Neural crest cell (in vitro differentiated cells): ENCODE data around the gene TEX261. TPM values are rescaled to one million over a fixed set of nuclear protein-coding genes. Genes with fewer than 3 reads are reported as not detected.

Source experiments
- DNase-seq: peaks from one replicate; pipeline ENCODE4 v3.0.0; 2021; ENCODE audit warnings: low read depth, mixed read lengths, low spot score
- H3K27ac Mint-ChIP-seq: one replicate; pipeline ENCODE4 v1.8.0; 2021; ENCODE audit warnings: mild to moderate bottlenecking, mixed read lengths; ENCODE audit not compliant: unreplicated experiment
- H3K27me3 Mint-ChIP-seq: 2 replicates; pipeline ENCODE4 v1.8.0; 2021; ENCODE audit warnings: low read depth, mild to moderate bottlenecking, mixed read lengths
- H3K36me3 Mint-ChIP-seq: 2 replicates; pipeline ENCODE4 v1.8.0; 2021; ENCODE audit warnings: low read depth, mild to moderate bottlenecking, mixed read lengths
- H3K4me1 Mint-ChIP-seq: 2 replicates; pipeline ENCODE4 v1.8.0; 2021; ENCODE audit warnings: mixed read lengths
- H3K4me3 Mint-ChIP-seq: one replicate; pipeline ENCODE4 v1.8.0; 2021; ENCODE audit warnings: mild to moderate bottlenecking, mixed read lengths
- H3K9me3 Mint-ChIP-seq: 2 replicates; pipeline ENCODE4 v1.8.0; 2021; ENCODE audit warnings: mixed read lengths
- CTCF ChIP-seq: fragments of 200-600 bp; sonication (generic); conservative IDR thresholded peaks from 2 replicates; pipeline ENCODE4 v1.5.0; 2021; ENCODE audit warnings: antibody characterized with exemption, mild to moderate bottlenecking
- total RNA-seq: library from RNA; stranded (reverse); gene quantifications from 2 replicates; pipeline ENCODE4 v1.2.1, GENCODE V29; 2021

TEX261 gene
- total RNA-seq, 1 donor from 2014 or later, result 57.2 TPM

- H3K27ac Mint-ChIP-seq, result no peak overlapping the region
Measured at GRCh38 chr2:70977605-70978205, 17.0 kb downstream of the TEX261 start.

GRCh38 chr2:70975237-70975636, 19.4 kb downstream of the TEX261 start:
- no peak for DNase-seq
- H3K4me3 Mint-ChIP-seq, result no peak overlapping the region
- peaks cover 19% of the 10 kb centered on the region for H3K27me3 Mint-ChIP-seq
- no peak for TF ChIP-seq CTCF
- H3K9me3 Mint-ChIP-seq, result no peaks in the 10 kb centered on the region
- no peak overlapping the region for H3K27ac Mint-ChIP-seq
- peaks cover 19% of the 10 kb centered on the region for H3K4me1 Mint-ChIP-seq
- peaks cover 2% of the 10 kb centered on the region for H3K36me3 Mint-ChIP-seq

More at GRCh38 chr2:70977605-70978205, 17.0 kb downstream of the TEX261 start:
- peaks cover 3% of the 10 kb centered on the region for H3K27me3 Mint-ChIP-seq
- peak; percentile 9 for TF ChIP-seq CTCF
- no peak for DNase-seq
- no peaks in the 10 kb centered on the region for H3K36me3 Mint-ChIP-seq
- H3K4me1 Mint-ChIP-seq, result peaks cover 19% of the 10 kb centered on the region
- no peaks in the 10 kb centered on the region for H3K9me3 Mint-ChIP-seq
- peak overlapping the region; percentile 83 for H3K4me3 Mint-ChIP-seq

GRCh38 chr2:70974592-70974991, 20.1 kb downstream of the TEX261 start:
- no peak for TF ChIP-seq CTCF
- no peak for DNase-seq
- Mint-ChIP-seq H3K4me3 (peak overlapping the region; percentile 8), H3K4me1 (peaks cover 19% of the 10 kb centered on the region), H3K27ac (no peak overlapping the region), H3K27me3 (peaks cover 24% of the 10 kb centered on the region), H3K36me3 (peaks cover 2% of the 10 kb centered on the region), H3K9me3 (no peaks in the 10 kb centered on the region)

GRCh38 chr2:70967189-70967588, 27.5 kb downstream of the TEX261 start:
- no peak overlapping the region for H3K27ac Mint-ChIP-seq

GRCh38 chr2:70966681-70967080, 28.0 kb downstream of the TEX261 start:
- H3K36me3 Mint-ChIP-seq, result peaks cover 1% of the 10 kb centered on the region
- H3K27ac Mint-ChIP-seq, result no peak overlapping the region
- H3K4me1 Mint-ChIP-seq, result peaks cover 7% of the 10 kb centered on the region
- H3K4me3 Mint-ChIP-seq, result no peak overlapping the region
- peaks cover 83% of the 10 kb centered on the region for H3K27me3 Mint-ChIP-seq
- DNase-seq, result no peak
- no peaks in the 10 kb centered on the region for H3K9me3 Mint-ChIP-seq
- TF ChIP-seq CTCF, result no peak

More at GRCh38 chr2:70967189-70967588, 27.5 kb downstream of the TEX261 start:
- TF ChIP-seq CTCF, result no peak
- Mint-ChIP-seq H3K36me3 (peaks cover 2% of the 10 kb centered on the region), H3K9me3 (no peaks in the 10 kb centered on the region), H3K4me3 (no peak overlapping the region), H3K4me1 (peaks cover 7% of the 10 kb centered on the region), H3K27me3 (peaks cover 86% of the 10 kb centered on the region)
- DNase-seq, result no peak
